22Rv1 (cell line): ENCODE data around the gene TADA2A.

Experiments
- CTCF ChIP-seq: fragments of 450-650 bp; IDR thresholded peaks from 2 replicates; pipeline ENCODE4 v1.5.1; 2017; ENCODE audit warnings: mild to moderate bottlenecking
- ZFX ChIP-seq: fragments of 450-650 bp; IDR thresholded peaks from 2 replicates; pipeline ENCODE4 v1.6.1; 2017; ENCODE audit warnings: antibody characterized with exemption, borderline replicate concordance

GRCh38 chr17:37494971-37495370 is 88.3 kb downstream of the TADA2A start:
- no peak for TF ChIP-seq CTCF
- TF ChIP-seq ZFX = no peak
